Mucosa of stomach (tissue), 1 donor: ENCODE results near the gene PLEKHA5.

Source experiments
- H3K27me3 ChIP-seq: one replicate; pipeline ENCODE4 v1.7.0; 2013; ENCODE audit warnings: mild to moderate bottlenecking, low read length; ENCODE audit not compliant: control insufficient read depth, insufficient read depth
- H3K36me3 ChIP-seq: one replicate; pipeline ENCODE4 v1.7.0; 2013; ENCODE audit warnings: low read length; ENCODE audit not compliant: control insufficient read depth, insufficient read depth
- H3K4me1 ChIP-seq: one replicate; pipeline ENCODE4 v1.7.0; 2013; ENCODE audit warnings: mild to moderate bottlenecking, low read length; ENCODE audit not compliant: control insufficient read depth, insufficient read depth
- H3K4me3 ChIP-seq: one replicate; pipeline ENCODE4 v1.7.0; 2013; ENCODE audit warnings: low read length
- H3K9ac ChIP-seq: one replicate; pipeline ENCODE4 v1.7.0; 2013; ENCODE audit warnings: mild to moderate bottlenecking, low read length, moderate library complexity
- H3K9me3 ChIP-seq: one replicate; pipeline ENCODE4 v1.7.0; 2013; ENCODE audit warnings: mild to moderate bottlenecking, low read length, moderate library complexity; ENCODE audit not compliant: control insufficient read depth
- donor health status: Pancreatic carcinoma.

PLEKHA5 gene

GRCh38 chr12:19110221-19110940, 19.2 kb upstream of the PLEKHA5 start:
- H3K9me3 ChIP-seq = no peaks in the 10 kb centered on the region
- H3K27me3 ChIP-seq = no peaks in the 10 kb centered on the region
- H3K4me1 ChIP-seq = no peaks in the 10 kb centered on the region
- H3K9ac ChIP-seq = no peak overlapping the region
- no peak overlapping the region for H3K4me3 ChIP-seq
- H3K36me3 ChIP-seq = no peaks in the 10 kb centered on the region

GRCh38 chr12:19113464-19113863, 16.1 kb upstream of the PLEKHA5 start:
- Histone ChIP-seq H3K36me3 (no peaks in the 10 kb centered on the region), H3K9me3 (no peaks in the 10 kb centered on the region), H3K4me1 (no peaks in the 10 kb centered on the region), H3K4me3 (no peak overlapping the region), H3K27me3 (no peaks in the 10 kb centered on the region), H3K9ac (no peak overlapping the region)

- H3K9me3 ChIP-seq = no peaks in the 10 kb centered on the region
- H3K4me1 ChIP-seq = no peaks in the 10 kb centered on the region
- no peak overlapping the region for H3K4me3 ChIP-seq
- no peaks in the 10 kb centered on the region for H3K36me3 ChIP-seq
- H3K9ac ChIP-seq = no peak overlapping the region
- no peaks in the 10 kb centered on the region for H3K27me3 ChIP-seq
Measured at GRCh38 chr12:19115285-19115684, 14.2 kb upstream of the PLEKHA5 start.

GRCh38 chr12:19119440-19119839, 10.1 kb upstream of the PLEKHA5 start:
- H3K27me3 ChIP-seq = no peaks in the 10 kb centered on the region
- no peaks in the 10 kb centered on the region for H3K9me3 ChIP-seq
- H3K4me1 ChIP-seq = no peaks in the 10 kb centered on the region
- H3K4me3 ChIP-seq = no peak overlapping the region
- no peak overlapping the region for H3K9ac ChIP-seq
- no peaks in the 10 kb centered on the region for H3K36me3 ChIP-seq

GRCh38 chr12:19120795-19121194, 8.7 kb upstream of the PLEKHA5 start:
- Histone ChIP-seq H3K4me1 (no peaks in the 10 kb centered on the region), H3K9me3 (no peaks in the 10 kb centered on the region), H3K36me3 (no peaks in the 10 kb centered on the region), H3K4me3 (no peak overlapping the region), H3K27me3 (no peaks in the 10 kb centered on the region), H3K9ac (no peak overlapping the region)

- Histone ChIP-seq H3K4me3 (no peak overlapping the region), H3K9ac (no peak overlapping the region), H3K27me3 (no peaks in the 10 kb centered on the region)
Measured at GRCh38 chr12:19121449-19122018, 8.0 kb upstream of the PLEKHA5 start.

GRCh38 chr12:19125325-19125724, 4.2 kb upstream of the PLEKHA5 start:
- Histone ChIP-seq H3K9me3 (no peaks in the 10 kb centered on the region), H3K4me1 (no peaks in the 10 kb centered on the region), H3K4me3 (no peak overlapping the region), H3K36me3 (no peaks in the 10 kb centered on the region), H3K9ac (no peak overlapping the region), H3K27me3 (no peaks in the 10 kb centered on the region)

More at GRCh38 chr12:19121449-19122018, 8.0 kb upstream of the PLEKHA5 start:
- Histone ChIP-seq H3K4me1 (no peaks in the 10 kb centered on the region), H3K9me3 (no peaks in the 10 kb centered on the region), H3K36me3 (no peaks in the 10 kb centered on the region)

- H3K9me3 ChIP-seq = no peaks in the 10 kb centered on the region
- no peak overlapping the region for H3K9ac ChIP-seq
- H3K4me1 ChIP-seq = no peaks in the 10 kb centered on the region
- H3K4me3 ChIP-seq = no peak overlapping the region
- no peaks in the 10 kb centered on the region for H3K36me3 ChIP-seq
- no peaks in the 10 kb centered on the region for H3K27me3 ChIP-seq
Measured at GRCh38 chr12:19127270-19127669, 2.3 kb upstream of the PLEKHA5 start.

- H3K36me3 ChIP-seq = no peaks in the 10 kb centered on the region
- no peak overlapping the region for H3K9ac ChIP-seq
- H3K9me3 ChIP-seq = no peaks in the 10 kb centered on the region
- H3K4me3 ChIP-seq = no peak overlapping the region
- no peaks in the 10 kb centered on the region for H3K27me3 ChIP-seq
- no peaks in the 10 kb centered on the region for H3K4me1 ChIP-seq
Measured at GRCh38 chr12:19128485-19128884, 1.0 kb upstream of the PLEKHA5 start.

GRCh38 chr12:19129122-19129485, 429 bp upstream of the PLEKHA5 start:
- Histone ChIP-seq H3K36me3 (no peaks in the 10 kb centered on the region), H3K9me3 (no peaks in the 10 kb centered on the region), H3K4me1 (no peaks in the 10 kb centered on the region), H3K9ac (no peak overlapping the region), H3K27me3 (no peaks in the 10 kb centered on the region), H3K4me3 (no peak overlapping the region)

GRCh38 chr12:19130224-19131024, 891 bp downstream of the PLEKHA5 start:
- Histone ChIP-seq H3K4me3 (peak overlapping the region; percentile 88), H3K4me1 (no peaks in the 10 kb centered on the region), H3K9me3 (no peaks in the 10 kb centered on the region), H3K9ac (peak overlapping the region; percentile 78), H3K27me3 (no peaks in the 10 kb centered on the region), H3K36me3 (no peaks in the 10 kb centered on the region)

- Histone ChIP-seq H3K9ac (peak overlapping the region; percentile 78), H3K9me3 (no peaks in the 10 kb centered on the region), H3K4me1 (no peaks in the 10 kb centered on the region), H3K36me3 (no peaks in the 10 kb centered on the region), H3K4me3 (peak overlapping the region; percentile 88), H3K27me3 (no peaks in the 10 kb centered on the region)
Measured at GRCh38 chr12:19131025-19131444, 1.5 kb downstream of the PLEKHA5 start.
